GM12865 (cell line): Measurements from ENCODE around the gene CARD10.

Experiments used
- DNase-seq: peaks from one replicate; pipeline ENCODE4 v3.0.0; 2010; ENCODE audit warnings: low read depth
- H3K4me3 ChIP-seq: 2 replicates; pipeline ENCODE4 v1.5.1; 2011; ENCODE audit warnings: mild to moderate bottlenecking, low read depth, low read length, control low read depth
- CTCF ChIP-seq: IDR thresholded peaks from 2 replicates; pipeline ENCODE4 v1.5.1; 2011; ENCODE audit warnings: low read length, control low read depth, low read depth, inconsistent platforms; ENCODE audit not compliant: insufficient read depth; ENCODE audit errors: missing control alignments

CARD10 gene

GRCh38 chr22:37479196-37479595, 40.0 kb downstream of the CARD10 start:
- no peak overlapping the region for H3K4me3 ChIP-seq
- TF ChIP-seq CTCF, result no peak
- DNase-seq, result no peak

GRCh38 chr22:37476389-37477329, 42.6 kb downstream of the CARD10 start:
- DNase-seq, result no peak
- no peak overlapping the region for H3K4me3 ChIP-seq
- no peak for TF ChIP-seq CTCF

DNA sequence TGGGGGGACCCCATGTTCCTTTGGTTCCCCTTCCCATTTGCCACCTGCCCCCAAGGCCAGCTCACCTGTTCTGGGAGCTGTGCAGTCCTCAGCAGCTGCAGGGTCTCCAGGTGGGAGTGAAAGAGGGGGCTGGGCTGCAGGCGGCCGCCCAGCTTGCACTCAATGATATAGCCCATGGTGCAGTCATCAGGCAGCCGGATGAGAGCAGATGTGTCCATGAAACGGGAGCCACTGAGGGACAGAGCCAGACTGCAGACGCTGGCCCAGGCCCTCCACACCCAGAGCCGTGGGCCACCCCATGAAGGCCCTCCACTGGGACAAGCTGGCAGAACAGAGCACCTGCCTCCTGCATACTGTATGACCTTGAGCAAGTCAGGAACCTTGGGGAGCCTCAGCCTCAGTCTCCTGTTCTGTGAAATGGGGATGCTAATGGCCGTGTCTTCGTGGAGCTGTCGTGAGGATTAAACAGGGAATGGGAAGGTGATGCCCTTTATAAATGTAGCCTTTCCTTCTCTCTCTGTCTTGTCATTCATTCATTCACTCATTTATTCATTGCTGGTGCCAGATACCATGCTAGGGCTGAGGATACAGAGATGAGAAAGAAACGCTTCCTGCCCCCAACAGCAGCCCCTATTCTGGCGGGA, 44.6 kb downstream of the CARD10 start:
- H3K4me3 ChIP-seq, result no peak overlapping the region
- no peak for DNase-seq
- no peak for TF ChIP-seq CTCF

DNA sequence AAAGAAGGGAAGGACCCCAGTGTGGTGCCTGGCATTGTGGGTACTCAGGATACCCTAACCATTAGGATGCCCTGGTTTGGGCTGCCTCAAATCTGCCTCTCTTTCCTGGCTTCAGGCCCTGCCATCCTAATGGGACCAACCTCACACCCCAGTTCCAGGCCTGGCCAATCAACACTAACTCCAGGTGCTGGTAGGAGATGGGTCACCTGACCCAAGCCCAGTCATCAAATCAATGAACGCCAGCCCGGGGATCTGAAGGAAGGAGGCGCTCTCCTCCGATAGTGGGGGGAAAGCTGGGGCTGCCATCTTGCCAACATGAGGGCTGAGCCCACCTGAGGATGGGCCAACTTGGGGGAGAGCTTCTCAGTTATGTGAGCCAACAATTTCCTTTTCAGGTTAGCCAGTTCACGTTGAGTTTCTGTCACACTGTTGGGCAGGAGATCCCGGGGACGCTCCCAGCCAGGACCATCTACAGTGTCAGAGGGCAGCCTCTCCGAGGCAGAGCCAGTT, 45.7 kb downstream of the CARD10 start:
- no peak overlapping the region for H3K4me3 ChIP-seq
- DNase-seq, result no peak
- TF ChIP-seq CTCF, result no peak

DNA sequence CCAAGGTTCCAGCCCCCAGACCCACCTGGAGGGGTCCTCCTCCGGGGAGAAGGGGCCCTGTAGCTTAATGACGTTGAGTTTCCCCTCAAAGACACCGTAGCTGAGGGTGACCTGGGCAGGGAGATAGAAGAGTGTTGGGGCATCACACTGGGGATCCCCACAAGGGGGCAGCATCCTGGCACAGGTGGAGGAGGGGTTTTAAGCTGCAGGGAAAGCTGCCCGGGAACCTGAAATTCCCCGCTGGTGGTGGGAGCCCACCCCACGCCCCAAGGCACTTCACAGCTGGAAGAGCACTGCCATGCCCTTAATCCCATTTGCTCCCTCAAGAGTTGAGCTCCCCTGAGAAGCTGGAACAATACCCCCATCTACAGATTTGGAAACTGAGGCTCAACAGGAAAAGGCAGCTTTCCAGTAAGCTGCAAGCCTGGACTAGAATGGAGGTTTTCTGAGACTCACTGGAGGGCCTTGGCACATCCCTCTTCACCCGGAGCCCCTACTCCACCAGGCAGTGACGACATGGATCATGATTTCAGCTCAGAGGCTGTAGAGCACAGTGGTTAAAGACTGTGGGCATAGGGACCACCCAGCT, 46.7 kb downstream of the CARD10 start:
- peak; percentile 44 for DNase-seq
- peak; percentile 59 for TF ChIP-seq CTCF
- no peak overlapping the region for H3K4me3 ChIP-seq

DNA sequence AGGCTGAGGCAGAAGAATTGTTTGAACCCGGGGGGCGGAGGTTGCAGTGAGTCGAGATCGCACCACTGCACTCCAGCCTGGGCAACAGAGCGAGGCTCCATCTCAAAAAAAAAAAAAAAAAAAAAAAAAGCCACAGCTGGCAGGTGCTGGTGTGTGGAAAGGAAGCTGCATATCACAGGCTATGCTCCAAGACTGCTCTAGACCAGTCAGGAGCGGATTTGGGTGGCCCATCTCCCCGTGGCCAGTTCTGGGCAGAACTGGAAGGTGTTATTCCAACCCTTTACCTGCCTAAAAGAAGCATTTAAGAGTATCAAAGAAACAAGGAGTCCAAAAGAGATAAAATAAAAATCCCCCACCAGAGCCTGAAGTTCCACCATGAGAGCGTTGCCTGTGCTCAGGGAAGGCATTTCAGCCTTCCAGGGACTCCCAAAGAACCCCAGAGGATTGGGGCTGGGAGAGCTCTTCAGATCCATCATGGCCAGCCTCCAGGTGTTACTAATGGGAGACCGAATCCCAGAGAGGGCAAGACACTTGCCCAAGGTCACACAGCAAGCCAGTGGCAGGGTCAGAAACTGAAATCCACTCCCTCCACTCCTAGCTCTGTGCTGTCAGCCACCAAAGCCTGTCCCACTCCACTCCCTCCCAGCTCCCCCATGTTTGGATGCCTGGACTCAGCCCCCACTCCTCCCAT, 47.3 kb downstream of the CARD10 start:
- DNase-seq, result no peak
- TF ChIP-seq CTCF, result no peak
- H3K4me3 ChIP-seq, result no peak overlapping the region
